Lower leg skin (tissue), 4 donors: ENCODE data around the gene FAM167B. TPM values are rescaled to one million over a fixed set of nuclear protein-coding genes. Genes with fewer than 3 reads are reported as not detected.
A peak's percentile ranks its signal among the peaks of the same experiment; 100 is the strongest.
"Not testable (repeated sequence)": the region's sequence is repeated elsewhere in the genome, so short reads cannot be mapped to it uniquely, and the experiment has no call there.

Experiments
- DNase-seq, 2 donors: peaks; one replicate each; pipeline ENCODE4 v3.0.0-alpha.2; 2019; ENCODE audit warnings: low spot score in 2 of 2
- H3K4me3 ChIP-seq: fragments of 200-600 bp; sonication (generic); 2 replicates; pipeline ENCODE4 v1.5.1; 2017; ENCODE audit warnings: mild to moderate bottlenecking, low read depth; ENCODE audit not compliant: poor library complexity, severe bottlenecking
- POLR2A ChIP-seq, 2 donors: fragments of 450-650 bp; IDR thresholded peaks; one replicate each; pipeline ENCODE4 v1.6.1; 2016 to 2017; ENCODE audit warnings: antibody characterized with exemption in 2 of 2, mild to moderate bottlenecking in 1 of 2, moderate library complexity in 1 of 2
- WGBS, 2 donors: methylation state at CpG; one replicate each; pipeline ENCODE4 v1.1.5; 2018; 5-methylcytosine and 5-hydroxymethylcytosine counted together
- intact Hi-C: fragments of 100-400 bp; cut with DNase I; formaldehyde crosslinking; loops from one replicate; pipeline ENCODE4 v1.15.0; 2023; ENCODE audit warnings: low total_unique reads
- total RNA-seq, 4 donors: library from RNA; depleted of rRNA; stranded (reverse); fragments of >200 nt; gene quantifications; one replicate each; pipeline ENCODE4 v1.1.0, GENCODE V29; 2016
- TF ChIP-seq, protein P1 (sequence below), 3 donors: fragments of 450-650 bp; IDR thresholded peaks; one replicate each; pipeline ENCODE4 v1.5.1; 2016; ENCODE audit warnings: antibody characterized with exemption in 3 of 3, mild to moderate bottlenecking in 3 of 3, moderate library complexity in 2 of 3

The FAM167B gene
- total RNA-seq, 4 donors from 2014 or later, result 0.42 to 1.4 (median 0.51) TPM; not detected in 1

DNA sequence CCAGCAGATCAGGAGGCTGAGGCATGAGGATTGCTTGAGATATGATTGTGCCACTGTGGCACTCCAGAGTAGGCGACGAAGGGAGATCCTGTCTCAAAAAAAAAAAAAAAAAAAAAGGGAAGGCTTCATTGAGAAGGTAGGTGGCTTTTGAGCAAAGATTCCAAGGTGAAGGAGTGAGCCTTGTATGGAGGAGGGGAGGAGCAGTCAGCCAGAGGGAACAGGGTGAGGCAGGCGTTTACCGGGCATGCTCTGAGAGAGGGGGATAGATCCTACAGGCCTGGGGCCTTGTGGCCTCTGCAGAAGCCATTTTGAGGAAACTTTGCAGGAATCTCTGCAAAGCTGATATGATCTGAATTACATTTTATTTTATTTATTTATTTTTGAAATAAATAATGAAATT is 39.7 kb downstream of the FAM167B start:
- TF ChIP-seq, protein P1, sequence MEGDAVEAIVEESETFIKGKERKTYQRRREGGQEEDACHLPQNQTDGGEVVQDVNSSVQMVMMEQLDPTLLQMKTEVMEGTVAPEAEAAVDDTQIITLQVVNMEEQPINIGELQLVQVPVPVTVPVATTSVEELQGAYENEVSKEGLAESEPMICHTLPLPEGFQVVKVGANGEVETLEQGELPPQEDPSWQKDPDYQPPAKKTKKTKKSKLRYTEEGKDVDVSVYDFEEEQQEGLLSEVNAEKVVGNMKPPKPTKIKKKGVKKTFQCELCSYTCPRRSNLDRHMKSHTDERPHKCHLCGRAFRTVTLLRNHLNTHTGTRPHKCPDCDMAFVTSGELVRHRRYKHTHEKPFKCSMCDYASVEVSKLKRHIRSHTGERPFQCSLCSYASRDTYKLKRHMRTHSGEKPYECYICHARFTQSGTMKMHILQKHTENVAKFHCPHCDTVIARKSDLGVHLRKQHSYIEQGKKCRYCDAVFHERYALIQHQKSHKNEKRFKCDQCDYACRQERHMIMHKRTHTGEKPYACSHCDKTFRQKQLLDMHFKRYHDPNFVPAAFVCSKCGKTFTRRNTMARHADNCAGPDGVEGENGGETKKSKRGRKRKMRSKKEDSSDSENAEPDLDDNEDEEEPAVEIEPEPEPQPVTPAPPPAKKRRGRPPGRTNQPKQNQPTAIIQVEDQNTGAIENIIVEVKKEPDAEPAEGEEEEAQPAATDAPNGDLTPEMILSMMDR (IDR thresholded peaks at IDR 0.05), result no peak
- TF ChIP-seq POLR2A (IDR thresholded peaks at IDR 0.05), result no peak
- H3K4me3 ChIP-seq, result no peak overlapping the region
- intact Hi-C loops, result no loop called here
- WGBS, 2 donors, result 82 to 88% methylated on average over 4 of the region's 4 CpGs
- no peak for DNase-seq

DNA sequence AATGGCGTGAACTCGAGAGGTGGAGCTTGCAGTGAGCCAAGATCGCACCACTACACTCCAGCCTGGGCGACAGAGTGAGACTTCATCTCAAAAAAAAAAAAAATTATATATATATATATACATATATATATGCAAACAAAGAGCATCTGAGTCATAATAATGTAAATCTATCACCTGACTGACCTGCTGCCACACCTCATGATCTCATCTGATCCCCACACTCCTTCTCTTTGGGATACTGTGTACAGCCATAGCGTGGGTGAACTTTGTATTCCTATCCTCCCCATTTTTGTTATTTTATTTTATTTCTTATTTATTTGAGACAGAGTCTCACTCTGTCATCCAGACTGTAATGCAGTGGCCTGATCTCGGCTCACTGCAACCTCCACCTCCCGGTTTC is 42.2 kb downstream of the FAM167B start:
- no peak overlapping the region for H3K4me3 ChIP-seq
- intact Hi-C loops, result no loop called here
- no peak for DNase-seq
- no peak for TF ChIP-seq POLR2A (IDR thresholded peaks at IDR 0.05)
- TF ChIP-seq, protein P1 (IDR thresholded peaks at IDR 0.05), result no peak
- WGBS, 2 donors, result 82 to 83% methylated on average over 7 of the region's 7 CpGs

DNA sequence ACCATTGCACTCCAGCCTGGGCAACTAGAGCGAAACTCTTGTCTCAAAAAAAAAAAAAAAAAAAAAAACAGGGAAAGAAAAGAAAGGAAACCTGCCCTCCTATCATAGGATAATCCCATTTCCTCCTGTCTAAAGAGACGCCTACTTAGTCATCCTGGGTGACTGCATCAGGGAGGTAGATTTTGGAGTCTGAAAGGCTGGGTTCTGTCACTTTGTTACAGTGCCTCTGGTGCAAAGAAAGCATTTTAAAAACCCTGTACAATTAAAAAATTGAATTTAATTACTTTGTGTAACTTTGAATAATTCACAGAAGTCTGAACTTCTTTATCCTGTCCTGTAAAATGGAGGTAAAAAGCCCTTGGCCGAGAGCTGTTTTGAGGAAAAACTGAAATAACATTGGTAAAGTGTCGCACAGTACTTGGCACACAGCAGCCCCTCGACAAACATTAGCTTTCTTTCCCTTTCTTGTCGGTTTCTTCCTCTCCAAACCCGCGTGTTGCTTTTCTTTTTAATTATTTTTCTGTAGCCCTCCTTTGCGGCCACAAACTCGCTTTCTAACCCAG is 44.2 kb downstream of the FAM167B start:
- intact Hi-C loops, result no loop called here
- peak overlapping the region; percentile 69 for H3K4me3 ChIP-seq
- no peak for TF ChIP-seq POLR2A (IDR thresholded peaks at IDR 0.05)
- TF ChIP-seq, protein P1 (IDR thresholded peaks at IDR 0.05), result no peak
- no peak for DNase-seq
- 44 to 51% methylated on average over 10 of the region's 10 CpGs for WGBS, 2 donors

DNA sequence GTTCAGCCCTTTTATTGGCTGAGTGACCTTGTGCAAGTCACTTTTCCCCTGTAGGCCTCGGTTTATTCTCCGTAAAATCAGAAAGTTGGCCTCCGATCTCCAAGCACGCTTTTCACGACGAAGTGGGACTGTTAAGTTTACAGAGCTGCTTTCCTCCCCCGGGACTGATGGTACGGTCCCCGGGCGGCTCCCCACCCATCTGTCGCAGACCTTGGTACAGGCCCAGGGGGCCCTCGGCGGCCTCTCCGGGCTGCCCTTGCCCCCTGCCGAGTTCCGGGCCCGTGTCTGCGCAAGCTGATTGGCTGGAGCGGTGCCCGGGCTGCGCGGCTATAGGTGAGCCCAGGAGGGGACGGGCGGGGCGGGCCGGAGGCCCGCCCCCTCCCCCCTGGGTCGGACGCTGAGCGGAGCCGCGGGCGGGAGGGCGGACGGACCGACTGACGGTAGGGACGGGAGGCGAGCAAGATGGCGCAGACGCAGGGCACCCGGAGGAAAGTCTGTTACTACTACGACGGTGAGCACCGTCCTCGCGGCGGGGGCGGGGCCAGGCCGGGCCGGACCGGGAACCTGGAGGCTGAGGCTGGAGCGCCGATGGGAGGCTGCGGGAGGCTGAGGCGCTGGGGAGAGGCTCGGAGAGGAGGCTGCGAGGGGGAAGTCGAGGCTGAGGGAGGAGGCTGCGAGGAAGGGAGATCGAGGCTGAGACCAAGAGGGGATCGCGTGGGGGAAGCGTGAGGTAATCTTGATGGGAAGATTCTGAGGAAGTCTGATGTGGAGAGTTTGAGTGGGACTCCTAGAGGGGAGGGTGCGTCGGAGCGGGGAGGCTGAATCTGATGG is 44.9 kb downstream of the FAM167B start, which contains the start of gene HDAC1:
Gene HDAC1, plus strand, starts transcription at position 376 of the 831 bp plus-strand sequence. Its CDS starts 87 bp downstream, at position 463.
- DNase-seq, result peak; percentile 91 to 99
- 0 to 1% methylated on average over 35 to 58 of the region's 67 CpGs for WGBS, 2 donors
- TF ChIP-seq POLR2A (IDR thresholded peaks at IDR 0.05), result no peak
- TF ChIP-seq, protein P1 (IDR thresholded peaks at IDR 0.05), result no peak
- peak within 1 kb of the TSS; percentile 69 for H3K4me3 ChIP-seq
- intact Hi-C loops, result no loop called here

DNA sequence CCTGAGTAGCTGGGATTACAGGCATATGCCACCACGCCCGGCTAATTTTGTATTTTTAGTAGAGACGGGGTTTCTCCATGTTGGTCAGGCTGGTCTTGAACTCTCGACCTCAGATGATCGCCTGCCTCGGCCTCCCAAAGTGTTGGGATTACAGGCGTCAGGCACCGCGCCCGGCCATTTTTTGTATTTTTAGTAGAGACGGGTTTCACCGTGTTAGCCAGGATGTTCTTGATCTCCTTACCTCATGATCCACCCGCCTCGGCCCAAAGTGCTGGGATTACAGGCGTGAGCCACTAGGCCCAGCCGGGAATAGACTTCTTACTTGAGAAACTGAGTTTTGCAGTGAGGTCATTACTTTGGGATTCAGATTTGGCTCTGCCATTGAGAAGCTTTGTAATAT is 51.2 kb downstream of the FAM167B start:
- DNase-seq, intact Hi-C loops, H3K4me3 ChIP-seq: not testable (repeated sequence)
- WGBS, 2 donors, result 95 to 97% methylated on average over 16 of the region's 16 CpGs

Other genes with a start within 250 kb of the FAM167B start
- gene KHDRBS1, start 233.4 kb upstream of the FAM167B start, total RNA-seq, result 10 to 100 TPM; 60.8 to 94.3 (median 84.7) TPM
- 1 to 10 TPM; 2.9 to 5.0 (median 4.3) TPM for gene TMEM39B, start 174.3 kb upstream of the FAM167B start, total RNA-seq
- gene KPNA6, start 139.2 kb upstream of the FAM167B start, total RNA-seq, result 10 to 100 TPM; 44.2 to 48.5 (median 44.3) TPM
- 10 to 100 TPM; 41.1 to 62.0 (median 56.6) TPM for gene TXLNA, start 67.5 kb upstream of the FAM167B start, total RNA-seq
- gene CCDC28B, start 46.6 kb upstream of the FAM167B start, total RNA-seq, result 1 to 10 TPM; 2.0 to 3.6 (median 3.3) TPM
- gene IQCC, start 41.6 kb upstream of the FAM167B start, total RNA-seq, result 1 to 10 TPM; 3.4 to 6.5 (median 4.7) TPM
- gene DCDC2B, start 38.1 kb upstream of the FAM167B start, total RNA-seq, result not detected
- 10 to 100 TPM in 2 of 4 donors, 1 to 10 TPM in 2; 2.7 to 14.8 (median 9.0) TPM for gene TMEM234, start 24.9 kb upstream of the FAM167B start, total RNA-seq
- gene EIF3I, start 24.8 kb upstream of the FAM167B start, total RNA-seq, result 100 to 1,000 TPM; 128 to 189 (median 169) TPM
- gene LCK, start 4.0 kb downstream of the FAM167B start, total RNA-seq, result 1 to 10 TPM in 3 of 4 donors, under 1 TPM in 1; 0.25 to 3.0 (median 2.0) TPM
- gene HDAC1, start 44.9 kb downstream of the FAM167B start, total RNA-seq, result 10 to 100 TPM; 45.7 to 53.9 (median 47.9) TPM
- gene MARCKSL1, start 89.0 kb downstream of the FAM167B start, total RNA-seq, result 10 to 100 TPM in 2 of 4 donors, 1 to 10 TPM in 2; 6.9 to 21.0 (median 11.1) TPM
- gene FAM229A, start 115.3 kb downstream of the FAM167B start, total RNA-seq, result 10 to 100 TPM in 2 of 4 donors, 1 to 10 TPM in 2; 7.2 to 20.1 (median 8.7) TPM
- gene TSSK3, start 115.3 kb downstream of the FAM167B start, total RNA-seq, result 1 to 10 TPM in 1 of 4 donors, under 1 TPM in 2, not detected in 1; 0.42 to 1.5 (median 0.84) TPM
- gene BSDC1, start 147.2 kb downstream of the FAM167B start, total RNA-seq, result 100 to 1,000 TPM in 3 of 4 donors, 10 to 100 TPM in 1; 72.5 to 147 (median 105) TPM
- under 1 TPM in 1 of 4 donors, not detected in 3; 0.02 TPM for gene ZBTB8B, start 217.8 kb downstream of the FAM167B start, total RNA-seq